Naive B cell (primary cell): ENCODE results near the gene INO80E. TPM values are rescaled to one million over a fixed set of nuclear protein-coding genes. Genes with fewer than 3 reads are reported as not detected.

Experiments
- ATAC-seq, 2 donors: fragments of 150-1000 bp; cut with Tn5 transposase; 2 replicates each; pipeline ENCODE4 v1.10.0; 2021; ENCODE audit warnings: low read depth in 2 of 2, mild to moderate bottlenecking in 2 of 2, moderate library complexity in 2 of 2
- DNase-seq: peaks from one replicate; pipeline ENCODE4 v3.0.0; 2022
- H3K27ac Mint-ChIP-seq, 6 donors: one replicate each; pipeline ENCODE4 v1.8.0; 2020 to 2022; ENCODE audit warnings: mild to moderate bottlenecking in 6 of 6, mixed read lengths in 6 of 6, moderate library complexity in 5 of 6, inconsistent platforms in 2 of 6
- H3K27me3 Mint-ChIP-seq, 3 donors: one replicate each; pipeline ENCODE4 v1.8.0; 2021 to 2022; ENCODE audit warnings: mixed read lengths in 3 of 3, mild to moderate bottlenecking in 1 of 3
- H3K36me3 Mint-ChIP-seq, 2 donors: one replicate each; pipeline ENCODE4 v1.8.0; 2020 to 2022; ENCODE audit warnings: mixed read lengths in 2 of 2, inconsistent platforms in 1 of 2, mild to moderate bottlenecking in 1 of 2
- H3K4me1 Mint-ChIP-seq, 3 donors: one replicate each; pipeline ENCODE4 v1.8.0; 2020 to 2022; ENCODE audit warnings: mixed read lengths in 3 of 3, inconsistent platforms in 1 of 3, mild to moderate bottlenecking in 1 of 3, moderate library complexity in 1 of 3
- H3K4me3 Mint-ChIP-seq, 8 donors: one replicate each; pipeline ENCODE4 v1.8.0; 2020 to 2022; ENCODE audit warnings: mild to moderate bottlenecking in 8 of 8, mixed read lengths in 8 of 8, moderate library complexity in 8 of 8, inconsistent platforms in 2 of 8
- H3K9me3 Mint-ChIP-seq, 7 donors: one replicate each; pipeline ENCODE4 v1.8.0; 2020 to 2022; ENCODE audit warnings: mixed read lengths in 7 of 7, mild to moderate bottlenecking in 5 of 7, inconsistent platforms in 2 of 7, moderate library complexity in 1 of 7
- polyA plus RNA-seq, 6 donors: library from polyadenylated mRNA; unstranded; fragments of 300-500 nt; fragmentation: Illumina TruSeq; gene quantifications; one replicate each; pipeline ENCODE4 v1.2.3, GENCODE V29; 2021; ENCODE audit warnings: low read depth in 6 of 6

INO80E gene
- polyA plus RNA-seq, 6 donors from 2014 or later: 2.1 to 8.7 (median 6.9) TPM

- DNase-seq: no peak
- peaks cover 4 to 14% of the 10 kb centered on the region in 2 donors for H3K36me3 Mint-ChIP-seq
- no peak for ATAC-seq
- H3K4me1 Mint-ChIP-seq: peaks cover 6 to 13% (median 9%) of the 10 kb centered on the region in 3 donors
- peak overlapping the region in 1 of 6 donors; percentile 71 for H3K27ac Mint-ChIP-seq
- H3K27me3 Mint-ChIP-seq: no peaks in the 10 kb centered on the region
- no peaks in the 10 kb centered on the region for H3K9me3 Mint-ChIP-seq
- H3K4me3 Mint-ChIP-seq: peak overlapping the region in 1 of 8 donors; percentile 11
These were observed 27.8 kb upstream of the INO80E start for GRCh38 chr16:29968205-29968604.

DNA sequence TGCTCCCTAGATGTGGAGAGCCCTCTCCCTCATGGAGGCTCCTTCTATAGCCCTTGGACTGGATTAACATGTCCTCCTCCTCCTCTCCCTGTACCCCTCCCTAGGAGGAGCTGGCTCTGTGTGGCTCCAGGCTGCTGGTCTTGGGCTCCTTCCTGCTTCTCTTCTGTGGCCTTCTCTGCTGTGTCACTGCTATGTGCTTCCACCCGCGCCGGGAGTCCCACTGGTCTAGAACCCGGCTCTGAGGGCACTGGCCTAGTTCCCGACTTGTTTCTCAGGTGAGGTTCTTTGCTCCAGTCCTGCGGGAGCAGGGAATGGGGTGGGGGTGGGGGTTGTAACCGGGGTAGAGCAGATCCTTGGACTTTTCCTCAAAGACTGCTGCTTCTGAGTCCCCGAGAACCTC, 24.7 kb upstream of the INO80E start:
- Mint-ChIP-seq H3K27ac (peak overlapping the region in 1 of 6 donors; percentile 24), H3K4me1 (peaks cover 32 to 34% (median 32%) of the 10 kb centered on the region in 3 donors), H3K36me3 (peaks cover 0 to 14% of the 10 kb centered on the region in 2 donors), H3K4me3 (no peak overlapping the region), H3K27me3 (no peaks in the 10 kb centered on the region), H3K9me3 (no peaks in the 10 kb centered on the region)
- no peak for DNase-seq
- ATAC-seq: no peak

- H3K27me3 Mint-ChIP-seq: no peaks in the 10 kb centered on the region
- no peaks in the 10 kb centered on the region for H3K9me3 Mint-ChIP-seq
- DNase-seq (no peak), ATAC-seq (no peak)
- H3K4me3 Mint-ChIP-seq: peak overlapping the region in 7 of 8 donors; percentile 62 to 99 (median 93)
- peaks cover 0 to 14% of the 10 kb centered on the region in 2 donors for H3K36me3 Mint-ChIP-seq
- peak overlapping the region in 3 of 6 donors; percentile 90 to 95 (median 93) for H3K27ac Mint-ChIP-seq
- peaks cover 37 to 46% (median 38%) of the 10 kb centered on the region in 3 donors for H3K4me1 Mint-ChIP-seq
These were observed 23.5 kb upstream of the INO80E start for GRCh38 chr16:29972500-29972899.

DNA sequence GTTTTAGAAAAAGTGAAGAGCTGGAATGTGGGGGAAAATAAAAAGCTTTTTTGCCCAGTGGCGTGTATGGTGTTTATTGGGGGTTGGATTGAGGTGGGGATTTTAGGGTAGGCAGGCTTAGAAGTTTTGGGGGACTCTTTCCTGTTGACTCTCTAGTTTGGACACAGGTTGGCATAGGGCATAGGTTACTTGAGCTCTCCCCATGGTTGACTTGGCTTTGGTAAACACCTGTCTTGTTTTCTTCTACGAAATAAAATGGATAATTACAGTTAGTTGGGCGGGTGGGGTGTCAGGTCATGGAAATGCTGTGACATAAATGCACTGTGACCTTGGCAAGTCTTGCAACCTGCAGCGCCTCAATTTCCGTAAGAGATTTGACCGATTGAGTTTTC, 23.1 kb upstream of the INO80E start:
- H3K27me3 Mint-ChIP-seq: no peaks in the 10 kb centered on the region
- H3K9me3 Mint-ChIP-seq: no peaks in the 10 kb centered on the region
- DNase-seq: no peak
- H3K27ac Mint-ChIP-seq: peak overlapping the region in 5 of 6 donors; percentile 88 to 98 (median 93)
- ATAC-seq: no peak
- H3K4me1 Mint-ChIP-seq: peaks cover 37 to 46% (median 38%) of the 10 kb centered on the region in 3 donors
- peak overlapping the region; percentile 62 to 99 (median 93) for H3K4me3 Mint-ChIP-seq
- H3K36me3 Mint-ChIP-seq: peaks cover 0 to 14% of the 10 kb centered on the region in 2 donors

GRCh38 chr16:29973384-29974246, 22.4 kb upstream of the INO80E start, which contains the start of gene TAOK2:
Gene TAOK2, plus strand, starts transcription at chr16:29973868. Its CDS starts 3,905 bp downstream, at chr16:29977773.
- H3K4me1 Mint-ChIP-seq: peaks cover 38 to 51% (median 42%) of the 10 kb centered on the region in 3 donors
- peak; percentile 98 for DNase-seq
- H3K36me3 Mint-ChIP-seq: peaks cover 0 to 11% of the 10 kb centered on the region in 2 donors
- H3K4me3 Mint-ChIP-seq: peak within 1 kb of the TSS; percentile 86 to 99 (median 94)
- H3K27me3 Mint-ChIP-seq: no peaks in the 10 kb centered on the region
- H3K27ac Mint-ChIP-seq: peak within 1 kb of the TSS; percentile 88 to 98 (median 94)
- H3K9me3 Mint-ChIP-seq: no peaks in the 10 kb centered on the region
- peak; percentile 95 to 97 for ATAC-seq

GRCh38 chr16:29974291-29975133, 21.5 kb upstream of the INO80E start:
- Mint-ChIP-seq H3K27ac (peak overlapping the region; percentile 3 to 95 (median 86)), H3K36me3 (peaks cover 0 to 12% of the 10 kb centered on the region in 2 donors), H3K27me3 (no peaks in the 10 kb centered on the region), H3K4me3 (peak overlapping the region; percentile 86 to 99 (median 94)), H3K4me1 (peaks cover 36 to 58% (median 40%) of the 10 kb centered on the region in 3 donors), H3K9me3 (no peaks in the 10 kb centered on the region)
- no peak for DNase-seq
- no peak for ATAC-seq

DNA sequence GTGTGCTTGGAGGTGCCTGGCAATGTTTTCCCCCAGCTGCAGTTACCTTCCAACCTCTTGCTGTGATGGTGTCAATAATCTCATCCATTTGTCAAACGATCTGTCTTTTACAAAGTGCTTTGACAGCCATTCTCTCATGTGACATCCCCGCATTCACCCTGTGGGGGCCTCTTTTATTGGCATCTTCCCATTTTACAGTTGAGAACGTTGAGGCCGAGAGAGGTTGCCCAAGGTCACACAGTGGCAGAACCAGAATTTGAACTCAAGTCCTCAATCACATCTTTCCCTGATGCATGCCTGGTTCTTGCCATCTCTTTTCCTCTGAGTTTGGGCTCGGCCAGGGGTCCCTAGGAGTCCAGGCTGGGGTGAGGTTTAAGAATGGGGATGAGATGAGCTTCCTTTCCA, 20.9 kb upstream of the INO80E start:
- no peak for ATAC-seq
- no peaks in the 10 kb centered on the region for H3K9me3 Mint-ChIP-seq
- peaks cover 36 to 61% (median 38%) of the 10 kb centered on the region in 3 donors for H3K4me1 Mint-ChIP-seq
- peak overlapping the region in 5 of 6 donors; percentile 3 to 95 (median 74) for H3K27ac Mint-ChIP-seq
- H3K36me3 Mint-ChIP-seq: peaks cover 0 to 11% of the 10 kb centered on the region in 2 donors
- no peak for DNase-seq
- no peaks in the 10 kb centered on the region for H3K27me3 Mint-ChIP-seq
- H3K4me3 Mint-ChIP-seq: peak overlapping the region; percentile 86 to 99 (median 94)

- no peak for DNase-seq
- Mint-ChIP-seq H3K27ac (peak overlapping the region in 2 of 6 donors; percentile 31 to 64), H3K4me3 (peak overlapping the region; percentile 24 to 99 (median 93)), H3K9me3 (no peaks in the 10 kb centered on the region), H3K36me3 (peaks cover 0 to 11% of the 10 kb centered on the region in 2 donors), H3K4me1 (peaks cover 36 to 61% (median 38%) of the 10 kb centered on the region in 3 donors), H3K27me3 (no peaks in the 10 kb centered on the region)
- ATAC-seq: no peak
These were observed 20.1 kb upstream of the INO80E start for GRCh38 chr16:29975811-29976511.

GRCh38 chr16:29977063-29977825, 18.8 kb upstream of the INO80E start:
- ATAC-seq: no peak
- peak overlapping the region in 2 of 6 donors; percentile 69 to 73 for H3K27ac Mint-ChIP-seq
- no peak for DNase-seq
- H3K4me1 Mint-ChIP-seq: peaks cover 35 to 61% (median 36%) of the 10 kb centered on the region in 3 donors
- no peaks in the 10 kb centered on the region for H3K27me3 Mint-ChIP-seq
- peak overlapping the region in 2 of 8 donors; percentile 39 to 86 for H3K4me3 Mint-ChIP-seq
- no peaks in the 10 kb centered on the region for H3K9me3 Mint-ChIP-seq
- peaks cover 2 to 14% of the 10 kb centered on the region in 2 donors for H3K36me3 Mint-ChIP-seq

GRCh38 chr16:29978081-29978480, 18.0 kb upstream of the INO80E start:
- ATAC-seq: no peak
- Mint-ChIP-seq H3K4me3 (no peak overlapping the region), H3K9me3 (no peaks in the 10 kb centered on the region), H3K27me3 (no peaks in the 10 kb centered on the region), H3K27ac (peak overlapping the region in 1 of 6 donors; percentile 89), H3K4me1 (peaks cover 32 to 56% (median 35%) of the 10 kb centered on the region in 3 donors), H3K36me3 (peaks cover 4 to 19% of the 10 kb centered on the region in 2 donors)
- no peak for DNase-seq

DNA sequence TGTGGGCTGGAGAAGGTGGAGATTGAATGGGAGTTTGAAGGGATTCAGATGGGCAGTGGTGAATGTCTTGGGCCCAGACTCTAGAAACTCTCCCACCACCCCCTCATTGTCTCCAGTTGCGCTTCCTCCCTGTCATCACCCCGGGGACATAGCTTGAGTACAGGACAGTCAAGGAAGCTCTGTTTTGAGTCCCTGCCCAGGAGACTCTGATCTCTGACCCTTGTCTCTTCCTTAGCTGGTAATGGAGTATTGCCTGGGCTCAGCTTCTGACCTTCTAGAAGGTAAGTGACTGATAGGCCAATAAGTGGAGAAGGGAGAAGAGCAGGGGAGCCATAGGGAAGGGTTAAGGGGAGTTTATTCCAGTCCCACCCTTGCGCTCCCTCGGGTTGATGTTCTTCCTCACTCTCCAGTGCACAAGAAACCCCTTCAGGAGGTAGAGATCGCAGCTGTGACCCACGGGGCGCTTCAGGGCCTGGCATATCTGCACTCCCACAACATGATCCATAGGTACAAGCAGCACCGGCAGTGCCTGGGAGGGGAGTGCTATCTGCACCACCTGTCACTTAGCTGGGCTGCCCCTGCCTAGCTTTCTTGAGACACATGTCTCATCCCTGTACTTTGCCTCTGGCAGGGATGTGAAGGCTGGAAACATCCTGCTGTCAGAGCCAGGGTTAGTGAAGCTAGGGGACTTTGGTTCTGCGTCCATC, 17.3 kb upstream of the INO80E start:
- no peaks in the 10 kb centered on the region for H3K27me3 Mint-ChIP-seq
- peaks cover 27 to 53% (median 29%) of the 10 kb centered on the region in 3 donors for H3K4me1 Mint-ChIP-seq
- H3K27ac Mint-ChIP-seq: peak overlapping the region in 2 of 6 donors; percentile 49 to 89
- H3K4me3 Mint-ChIP-seq: no peak overlapping the region
- H3K36me3 Mint-ChIP-seq: peaks cover 4 to 19% of the 10 kb centered on the region in 2 donors
- H3K9me3 Mint-ChIP-seq: no peaks in the 10 kb centered on the region
- ATAC-seq (no peak), DNase-seq (no peak)
